A172 (cell line): Measurements from ENCODE around the gene KBTBD8. TPM values are rescaled to one million over a fixed set of nuclear protein-coding genes. Genes with fewer than 3 reads are reported as not detected.

Source experiments
- DNase-seq: peaks from one replicate; pipeline ENCODE4 v3.0.0-alpha.2; 2015; ENCODE audit warnings: low spot score
- total RNA-seq: library from RNA; depleted of rRNA; stranded (reverse); fragments of >200 nt; shearing (Covaris generic); gene quantifications from 2 replicates; pipeline ENCODE4 v1.2.3, GENCODE V29; 2014

Gene KBTBD8
- total RNA-seq, 1 experiment from 2014 or later = 3.0 TPM

DNA sequence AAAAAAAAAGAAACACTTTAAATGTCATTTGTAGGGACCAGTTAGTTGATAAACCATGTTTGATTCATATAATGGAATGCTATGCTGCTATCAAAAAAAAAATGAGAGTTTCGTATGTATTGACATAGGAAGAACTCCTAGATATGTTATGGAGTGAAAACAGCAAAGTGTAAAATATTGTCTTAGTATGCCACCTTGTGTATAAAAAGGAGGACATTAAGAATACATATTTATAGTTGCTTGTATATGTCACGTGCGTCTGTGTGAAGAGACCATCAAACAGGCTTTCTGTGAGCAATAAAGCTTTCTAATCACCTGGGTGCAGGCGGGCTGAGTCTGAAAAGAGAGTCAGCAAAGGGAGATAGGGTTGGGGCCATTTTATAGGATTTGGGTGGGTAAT lies 39.5 kb downstream of the KBTBD8 start:
- no peak for DNase-seq

DNA sequence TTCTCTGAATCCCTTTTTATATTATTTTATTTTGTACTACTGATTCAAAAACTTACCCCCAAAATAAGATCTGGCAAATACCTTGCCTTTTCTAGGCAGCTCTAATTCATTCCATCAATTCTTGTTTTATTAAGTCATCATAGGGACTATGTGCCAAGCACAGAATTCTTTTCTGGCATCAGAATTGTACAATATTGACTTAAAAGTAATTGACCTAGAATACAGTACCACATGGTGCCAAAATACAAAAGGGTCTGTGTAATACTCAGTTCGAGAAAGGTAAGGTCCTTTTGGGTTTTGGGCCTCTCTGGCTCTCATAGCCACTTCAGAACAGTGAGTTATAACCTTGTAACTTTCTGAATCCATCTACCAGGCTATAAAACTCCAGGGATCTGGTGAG lies 46.2 kb downstream of the KBTBD8 start:
- no peak for DNase-seq

DNA sequence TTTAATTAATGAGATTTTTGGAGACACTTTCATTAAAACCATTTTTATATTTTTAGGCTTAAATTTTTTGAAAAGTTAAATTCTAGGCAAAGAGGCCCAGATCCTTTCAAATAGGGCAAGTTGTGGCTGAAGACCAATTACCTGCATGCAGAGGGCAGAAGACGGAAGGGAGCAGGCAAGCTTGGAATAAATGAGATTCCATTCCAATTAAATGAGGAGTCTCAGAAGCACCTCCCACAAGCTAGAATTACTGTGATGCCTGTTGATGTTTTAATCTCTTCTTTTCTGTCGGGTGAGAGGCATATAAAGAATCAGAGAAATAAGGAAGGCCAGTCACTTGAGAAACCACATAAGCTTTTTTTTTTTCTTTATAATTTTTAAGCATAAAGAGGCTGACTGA lies 46.8 kb downstream of the KBTBD8 start:
- peak; percentile 2 for DNase-seq

GRCh38 chr3:67045711-67046465 lies 47.8 kb downstream of the KBTBD8 start:
- no peak for DNase-seq

DNA sequence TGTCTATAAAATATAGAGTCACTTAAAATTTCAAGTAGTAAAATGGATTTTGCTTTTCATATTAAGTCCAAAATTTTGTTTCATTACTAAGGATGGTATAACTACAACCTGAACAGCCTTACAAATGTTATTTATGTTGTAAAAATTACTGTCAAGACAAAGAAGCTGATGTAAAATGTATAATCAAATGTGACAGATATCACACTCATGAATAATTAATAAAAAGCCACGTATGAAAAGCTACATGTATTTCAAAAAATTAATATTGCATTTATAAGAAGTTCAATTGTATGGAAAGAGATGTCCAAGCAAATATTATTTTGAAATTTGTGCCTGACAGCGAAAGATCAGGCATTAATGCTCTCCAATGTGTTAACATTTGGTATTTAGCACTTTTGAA lies 48.9 kb downstream of the KBTBD8 start:
- DNase-seq = no peak

GRCh38 chr3:67048067-67048714 lies 50.1 kb downstream of the KBTBD8 start:
- DNase-seq = no peak

DNA sequence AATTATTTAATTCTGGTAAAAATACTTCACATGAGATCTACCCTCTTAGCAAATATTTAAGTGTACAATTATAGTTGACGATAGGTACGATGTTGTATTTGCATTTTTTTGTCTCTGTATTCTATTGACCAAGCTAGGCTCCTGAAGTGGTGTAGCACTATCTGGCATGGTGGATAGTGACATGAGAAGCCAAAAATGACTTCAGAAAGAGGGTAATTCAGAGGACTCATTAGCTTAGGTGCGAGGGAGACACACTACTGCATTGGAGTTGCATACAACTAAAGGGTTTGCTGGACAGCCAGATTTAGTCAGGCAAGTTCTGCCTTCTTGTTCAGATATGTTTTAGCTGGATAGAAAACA lies 50.6 kb downstream of the KBTBD8 start:
- no peak for DNase-seq

- no peak for DNase-seq
These were observed 61.3 kb downstream of the KBTBD8 start for GRCh38 chr3:67059443-67059842.
